Neural cell (in vitro differentiated cells): ENCODE measurements around the gene PID1. TPM values are rescaled to one million over a fixed set of nuclear protein-coding genes. Genes with fewer than 3 reads are reported as not detected.

Experiments used
- H2AFZ ChIP-seq: fragments of 200-600, 300-800 bp; sonication (generic), shearing (Covaris generic); 2 replicates; pipeline ENCODE4 v1.6.0; 2014; ENCODE audit warnings: low read depth, mild to moderate bottlenecking, antibody characterized with exemption, low read length, moderate library complexity
- H3F3A ChIP-seq: fragments of 200-600 bp; shearing (Covaris generic); 2 replicates; pipeline ENCODE4 v1.6.1; 2016; ENCODE audit warnings: mild to moderate bottlenecking, moderate library complexity, mixed read lengths, antibody characterized with exemption, low read length; ENCODE audit not compliant: insufficient read depth, poor library complexity, severe bottlenecking
- H3K27ac ChIP-seq: fragments of 200-600, 300-800 bp; sonication (generic), shearing (Covaris generic); 2 replicates; pipeline ENCODE4 v1.5.1; 2014; ENCODE audit warnings: mild to moderate bottlenecking, low read length, moderate library complexity
- H3K27me3 ChIP-seq: fragments of 300-800, 200-600 bp; sonication (generic), shearing (Covaris generic); 2 replicates; pipeline ENCODE4 v1.6.0; 2014; ENCODE audit warnings: mild to moderate bottlenecking, low read depth, low read length, moderate library complexity; ENCODE audit not compliant: insufficient read depth
- H3K36me3 ChIP-seq: fragments of 300-800, 200-600 bp; sonication (generic), shearing (Covaris generic); 2 replicates; pipeline ENCODE4 v1.5.1; 2014; ENCODE audit warnings: mild to moderate bottlenecking, antibody characterized with exemption, low read length, moderate library complexity; ENCODE audit not compliant: insufficient read depth
- H3K4me2 ChIP-seq: fragments of 300-800, 200-600 bp; sonication (generic), shearing (Covaris generic); 2 replicates; pipeline ENCODE4 v1.6.0; 2014; ENCODE audit warnings: mild to moderate bottlenecking, low read length
- H3K4me3 ChIP-seq: fragments of 300-800, 200-600 bp; sonication (generic), shearing (Covaris generic); 2 replicates; pipeline ENCODE4 v1.5.1; 2014; ENCODE audit warnings: mild to moderate bottlenecking, low read length, moderate library complexity
- H3K79me2 ChIP-seq: fragments of 200-600 bp; shearing (Covaris generic); replicated peaks from 2 replicates; pipeline ENCODE4 v1.6.0; 2014; ENCODE audit warnings: mild to moderate bottlenecking, low read length, moderate library complexity; ENCODE audit not compliant: insufficient read depth
- H3K9ac ChIP-seq: fragments of 300-800, 200-600 bp; sonication (generic), shearing (Covaris generic); 2 replicates; pipeline ENCODE4 v1.6.1; 2016; ENCODE audit warnings: mild to moderate bottlenecking, low read length, mixed read lengths
- H3K9me2 ChIP-seq: fragments of 200-600 bp; shearing (Covaris generic); 2 replicates; pipeline ENCODE4 v1.6.1; 2016; ENCODE audit warnings: mild to moderate bottlenecking, low read length, mixed read lengths; ENCODE audit not compliant: insufficient read depth
- H3K9me3 ChIP-seq: fragments of 200-600, 300-800 bp; sonication (generic), shearing (Covaris generic); 2 replicates; pipeline ENCODE4 v1.6.1; 2016; ENCODE audit warnings: mild to moderate bottlenecking, mixed run types, low read length, moderate library complexity, mixed read lengths
- H4K20me1 ChIP-seq: fragments of 200-600 bp; shearing (Covaris generic); 2 replicates; pipeline ENCODE4 v1.6.1; 2016; ENCODE audit warnings: mild to moderate bottlenecking, mixed run types; ENCODE audit not compliant: insufficient read depth
- EP300 ChIP-seq: fragments of 450-650 bp; conservative IDR thresholded peaks from 2 replicates; pipeline ENCODE4 v1.6.1; 2014; ENCODE audit warnings: antibody characterized with exemption, mild to moderate bottlenecking, moderate library complexity; ENCODE audit not compliant: poor library complexity, severe bottlenecking
- EZH2 ChIP-seq: fragments of 200-600, 300-800 bp; shearing (Covaris generic), sonication (generic); IDR thresholded peaks from 2 replicates; pipeline ENCODE4 v1.6.1; 2014; ENCODE audit warnings: antibody characterized with exemption, low read length, borderline replicate concordance, mild to moderate bottlenecking; ENCODE audit not compliant: insufficient read depth, poor library complexity, severe bottlenecking
- MXI1 ChIP-seq: fragments of 450-650 bp; conservative IDR thresholded peaks from 2 replicates; pipeline ENCODE4 v1.6.1; 2014; ENCODE audit warnings: antibody characterized with exemption, mild to moderate bottlenecking; ENCODE audit not compliant: poor library complexity, severe bottlenecking
- POLR2AphosphoS5 ChIP-seq: IDR thresholded peaks from 2 replicates; pipeline ENCODE4 v1.6.1; 2012
- RAD21 ChIP-seq: fragments of 450-650 bp; conservative IDR thresholded peaks from 2 replicates; pipeline ENCODE4 v1.6.1; 2014; ENCODE audit warnings: antibody characterized with exemption, mild to moderate bottlenecking, moderate library complexity
- SMC3 ChIP-seq: fragments of 450-650 bp; conservative IDR thresholded peaks from 2 replicates; pipeline ENCODE4 v1.6.1; 2014; ENCODE audit warnings: antibody characterized with exemption, mild to moderate bottlenecking, moderate library complexity; ENCODE audit not compliant: poor library complexity
- TAF1 ChIP-seq: IDR thresholded peaks from 2 replicates; pipeline ENCODE4 v1.6.1; 2012; ENCODE audit warnings: low read depth
- polyA plus RNA-seq: library from polyadenylated mRNA; depleted of rRNA; stranded (reverse); fragments of >200 nt; gene quantifications from 2 replicates; pipeline ENCODE4 v1.2.3, GENCODE V29; 2014
- TF ChIP-seq, protein P1 (sequence below): IDR thresholded peaks from 2 replicates; pipeline ENCODE4 v1.6.1; 2012; ENCODE audit warnings: borderline replicate concordance
- TF ChIP-seq, protein P2 (sequence below): fragments of 450-650 bp; IDR thresholded peaks from 2 replicates; pipeline ENCODE4 v1.5.1; 2014; ENCODE audit warnings: antibody characterized with exemption, mild to moderate bottlenecking, moderate library complexity; ENCODE audit not compliant: poor library complexity, severe bottlenecking

Gene PID1
- polyA plus RNA-seq, 1 donor from 2014 or later = 11.0 TPM

DNA sequence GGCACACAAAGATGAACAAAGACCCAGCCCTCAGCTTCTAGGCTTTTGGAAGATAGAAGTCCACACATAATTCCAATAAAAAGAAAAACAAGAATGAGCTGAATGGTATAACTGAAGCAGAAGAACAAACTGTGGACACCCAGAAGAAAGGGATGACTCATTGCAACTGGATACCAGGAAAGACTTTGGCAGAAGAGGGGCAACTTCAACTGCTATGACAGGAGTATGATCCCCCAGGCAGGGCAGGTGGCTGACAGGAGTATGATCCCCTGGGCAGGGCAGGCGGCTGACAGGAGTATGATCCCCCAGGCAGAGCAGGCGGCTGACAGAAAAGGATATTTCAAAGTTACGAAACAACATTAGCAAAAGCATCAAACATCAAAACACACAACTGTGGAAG lies 21.6 kb downstream of the PID1 start:
- Histone ChIP-seq H3K4me2 (no peak overlapping the region), H3K27ac (no peak overlapping the region), H3K79me2 (no peaks in the 10 kb centered on the region), H3K4me3 (no peak overlapping the region), H3K9me2 (no peaks in the 10 kb centered on the region), H3K9me3 (no peaks in the 10 kb centered on the region), H3K36me3 (no peaks in the 10 kb centered on the region), H3K27me3 (no peaks in the 10 kb centered on the region), H3F3A (no peaks in the 10 kb centered on the region), H3K9ac (no peak overlapping the region), H2AFZ (no peak overlapping the region), H4K20me1 (no peaks in the 10 kb centered on the region)
- TF ChIP-seq EZH2 (no peak), TAF1 (no peak), SMC3 (no peak), RAD21 (no peak), MXI1 (no peak), POLR2AphosphoS5 (no peak), EP300 (no peak)
- TF ChIP-seq, protein P1, sequence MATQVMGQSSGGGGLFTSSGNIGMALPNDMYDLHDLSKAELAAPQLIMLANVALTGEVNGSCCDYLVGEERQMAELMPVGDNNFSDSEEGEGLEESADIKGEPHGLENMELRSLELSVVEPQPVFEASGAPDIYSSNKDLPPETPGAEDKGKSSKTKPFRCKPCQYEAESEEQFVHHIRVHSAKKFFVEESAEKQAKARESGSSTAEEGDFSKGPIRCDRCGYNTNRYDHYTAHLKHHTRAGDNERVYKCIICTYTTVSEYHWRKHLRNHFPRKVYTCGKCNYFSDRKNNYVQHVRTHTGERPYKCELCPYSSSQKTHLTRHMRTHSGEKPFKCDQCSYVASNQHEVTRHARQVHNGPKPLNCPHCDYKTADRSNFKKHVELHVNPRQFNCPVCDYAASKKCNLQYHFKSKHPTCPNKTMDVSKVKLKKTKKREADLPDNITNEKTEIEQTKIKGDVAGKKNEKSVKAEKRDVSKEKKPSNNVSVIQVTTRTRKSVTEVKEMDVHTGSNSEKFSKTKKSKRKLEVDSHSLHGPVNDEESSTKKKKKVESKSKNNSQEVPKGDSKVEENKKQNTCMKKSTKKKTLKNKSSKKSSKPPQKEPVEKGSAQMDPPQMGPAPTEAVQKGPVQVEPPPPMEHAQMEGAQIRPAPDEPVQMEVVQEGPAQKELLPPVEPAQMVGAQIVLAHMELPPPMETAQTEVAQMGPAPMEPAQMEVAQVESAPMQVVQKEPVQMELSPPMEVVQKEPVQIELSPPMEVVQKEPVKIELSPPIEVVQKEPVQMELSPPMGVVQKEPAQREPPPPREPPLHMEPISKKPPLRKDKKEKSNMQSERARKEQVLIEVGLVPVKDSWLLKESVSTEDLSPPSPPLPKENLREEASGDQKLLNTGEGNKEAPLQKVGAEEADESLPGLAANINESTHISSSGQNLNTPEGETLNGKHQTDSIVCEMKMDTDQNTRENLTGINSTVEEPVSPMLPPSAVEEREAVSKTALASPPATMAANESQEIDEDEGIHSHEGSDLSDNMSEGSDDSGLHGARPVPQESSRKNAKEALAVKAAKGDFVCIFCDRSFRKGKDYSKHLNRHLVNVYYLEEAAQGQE = no peak
- TF ChIP-seq, protein P2, sequence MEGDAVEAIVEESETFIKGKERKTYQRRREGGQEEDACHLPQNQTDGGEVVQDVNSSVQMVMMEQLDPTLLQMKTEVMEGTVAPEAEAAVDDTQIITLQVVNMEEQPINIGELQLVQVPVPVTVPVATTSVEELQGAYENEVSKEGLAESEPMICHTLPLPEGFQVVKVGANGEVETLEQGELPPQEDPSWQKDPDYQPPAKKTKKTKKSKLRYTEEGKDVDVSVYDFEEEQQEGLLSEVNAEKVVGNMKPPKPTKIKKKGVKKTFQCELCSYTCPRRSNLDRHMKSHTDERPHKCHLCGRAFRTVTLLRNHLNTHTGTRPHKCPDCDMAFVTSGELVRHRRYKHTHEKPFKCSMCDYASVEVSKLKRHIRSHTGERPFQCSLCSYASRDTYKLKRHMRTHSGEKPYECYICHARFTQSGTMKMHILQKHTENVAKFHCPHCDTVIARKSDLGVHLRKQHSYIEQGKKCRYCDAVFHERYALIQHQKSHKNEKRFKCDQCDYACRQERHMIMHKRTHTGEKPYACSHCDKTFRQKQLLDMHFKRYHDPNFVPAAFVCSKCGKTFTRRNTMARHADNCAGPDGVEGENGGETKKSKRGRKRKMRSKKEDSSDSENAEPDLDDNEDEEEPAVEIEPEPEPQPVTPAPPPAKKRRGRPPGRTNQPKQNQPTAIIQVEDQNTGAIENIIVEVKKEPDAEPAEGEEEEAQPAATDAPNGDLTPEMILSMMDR = no peak

DNA sequence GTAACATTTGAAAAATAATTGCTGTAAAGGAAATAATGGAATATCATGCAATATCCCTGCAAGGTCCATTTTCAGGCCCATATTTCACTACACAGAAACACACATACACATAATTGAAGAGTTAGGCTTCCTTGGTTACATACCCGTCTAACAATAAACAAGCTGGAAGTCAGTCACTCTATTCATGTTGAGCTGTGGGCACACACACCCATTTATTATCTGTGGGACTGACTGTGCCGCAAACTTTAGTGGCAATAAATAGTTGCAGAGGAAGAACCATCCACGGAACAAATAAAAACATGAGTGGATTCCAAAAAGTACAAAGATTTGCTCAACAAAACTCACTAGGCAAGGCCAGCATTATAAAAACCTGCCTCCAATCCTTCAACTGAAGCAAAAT lies 24.8 kb downstream of the PID1 start:
- H3K36me3 ChIP-seq = no peaks in the 10 kb centered on the region
- no peaks in the 10 kb centered on the region for H3K9me3 ChIP-seq
- H3K4me3 ChIP-seq = no peak overlapping the region
- H3K79me2 ChIP-seq = no peaks in the 10 kb centered on the region
- no peaks in the 10 kb centered on the region for H3K27me3 ChIP-seq
- no peak overlapping the region for H2AFZ ChIP-seq
- no peak overlapping the region for H3K9ac ChIP-seq
- H3K9me2 ChIP-seq = no peaks in the 10 kb centered on the region
- no peak overlapping the region for H3K27ac ChIP-seq
- no peaks in the 10 kb centered on the region for H4K20me1 ChIP-seq
- no peak overlapping the region for H3K4me2 ChIP-seq
- no peaks in the 10 kb centered on the region for H3F3A ChIP-seq
- TF ChIP-seq RAD21 (no peak), TAF1 (no peak), EP300 (no peak), EZH2 (no peak), MXI1 (no peak), SMC3 (no peak), POLR2AphosphoS5 (no peak)
- TF ChIP-seq, protein P1 = no peak
- TF ChIP-seq, protein P2 = no peak
